IMR-90 (cell line): ENCODE data around the gene MYH11.
"Not testable (repeated sequence)": the region's sequence is repeated elsewhere in the genome, so short reads cannot be mapped to it uniquely, and the experiment has no call there.

Experiments used
- CEBPB ChIP-seq: IDR thresholded peaks from 2 replicates; pipeline ENCODE4 v1.6.1; 2012; ENCODE audit warnings: low read depth, low read length, improper control_type of control experiment
- CHD1 ChIP-seq: IDR thresholded peaks from 2 replicates; pipeline ENCODE4 v1.6.1; 2012; ENCODE audit warnings: low read depth, low read length, improper control_type of control experiment
- MXI1 ChIP-seq: IDR thresholded peaks from 2 replicates; pipeline ENCODE4 v1.6.1; 2012; ENCODE audit warnings: low read depth, mild to moderate bottlenecking, low read length, moderate library complexity, borderline replicate concordance
- POLR2A ChIP-seq: IDR thresholded peaks from 2 replicates; pipeline ENCODE4 v1.6.1; 2012; ENCODE audit warnings: mild to moderate bottlenecking, low read depth, low read length
- RAD21 ChIP-seq: IDR thresholded peaks from 2 replicates; pipeline ENCODE4 v1.6.1; 2012; ENCODE audit warnings: low read length, improper control_type of control experiment
- RCOR1 ChIP-seq: IDR thresholded peaks from 2 replicates; pipeline ENCODE4 v1.6.1; 2012; ENCODE audit warnings: mild to moderate bottlenecking, low read length, improper control_type of control experiment; ENCODE audit not compliant: insufficient replicate concordance
- SMC3 ChIP-seq: fragments of 150-350 bp; IDR thresholded peaks from 2 replicates; pipeline ENCODE4 v1.6.1; 2016; ENCODE audit warnings: low read depth, mild to moderate bottlenecking, antibody characterized with exemption, low read length, moderate library complexity
- TF ChIP-seq, protein P1 (sequence below): conservative IDR thresholded peaks from 2 replicates; pipeline ENCODE4 v1.5.1; 2012; ENCODE audit warnings: mild to moderate bottlenecking, low read depth, low read length, improper control_type of control experiment
- TF ChIP-seq, protein P2 (sequence below): fragments of 150-350 bp; IDR thresholded peaks from 2 replicates; pipeline ENCODE4 v1.6.1; 2017; ENCODE audit warnings: mild to moderate bottlenecking, antibody characterized with exemption, low read length, low read depth

DNA sequence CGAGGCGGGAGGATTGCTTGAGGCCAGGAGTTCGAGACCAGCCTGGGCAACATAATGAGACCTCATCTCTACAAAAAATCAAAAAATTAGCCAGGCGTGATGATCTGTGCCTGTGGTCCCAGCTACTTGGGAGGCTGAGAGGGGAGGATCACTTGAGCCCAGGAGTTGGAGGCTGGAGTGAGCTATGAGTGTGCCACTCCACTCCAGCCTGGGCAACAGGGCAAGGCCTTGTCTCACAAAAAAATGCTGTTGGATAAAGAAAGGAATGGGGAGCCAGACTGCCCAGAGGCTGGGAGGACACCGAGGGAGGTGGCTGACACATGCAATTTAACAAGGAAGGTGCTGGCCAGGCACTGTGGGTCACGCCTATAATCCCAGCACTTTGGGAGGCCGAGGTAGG lies 47.5 kb downstream of the MYH11 start:
- TF ChIP-seq CHD1, SMC3, POLR2A, RAD21, CEBPB, MXI1, RCOR1: not testable (repeated sequence)
- TF ChIP-seq, protein P1, sequence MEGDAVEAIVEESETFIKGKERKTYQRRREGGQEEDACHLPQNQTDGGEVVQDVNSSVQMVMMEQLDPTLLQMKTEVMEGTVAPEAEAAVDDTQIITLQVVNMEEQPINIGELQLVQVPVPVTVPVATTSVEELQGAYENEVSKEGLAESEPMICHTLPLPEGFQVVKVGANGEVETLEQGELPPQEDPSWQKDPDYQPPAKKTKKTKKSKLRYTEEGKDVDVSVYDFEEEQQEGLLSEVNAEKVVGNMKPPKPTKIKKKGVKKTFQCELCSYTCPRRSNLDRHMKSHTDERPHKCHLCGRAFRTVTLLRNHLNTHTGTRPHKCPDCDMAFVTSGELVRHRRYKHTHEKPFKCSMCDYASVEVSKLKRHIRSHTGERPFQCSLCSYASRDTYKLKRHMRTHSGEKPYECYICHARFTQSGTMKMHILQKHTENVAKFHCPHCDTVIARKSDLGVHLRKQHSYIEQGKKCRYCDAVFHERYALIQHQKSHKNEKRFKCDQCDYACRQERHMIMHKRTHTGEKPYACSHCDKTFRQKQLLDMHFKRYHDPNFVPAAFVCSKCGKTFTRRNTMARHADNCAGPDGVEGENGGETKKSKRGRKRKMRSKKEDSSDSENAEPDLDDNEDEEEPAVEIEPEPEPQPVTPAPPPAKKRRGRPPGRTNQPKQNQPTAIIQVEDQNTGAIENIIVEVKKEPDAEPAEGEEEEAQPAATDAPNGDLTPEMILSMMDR, result not testable (repeated sequence)
- TF ChIP-seq, protein P2, sequence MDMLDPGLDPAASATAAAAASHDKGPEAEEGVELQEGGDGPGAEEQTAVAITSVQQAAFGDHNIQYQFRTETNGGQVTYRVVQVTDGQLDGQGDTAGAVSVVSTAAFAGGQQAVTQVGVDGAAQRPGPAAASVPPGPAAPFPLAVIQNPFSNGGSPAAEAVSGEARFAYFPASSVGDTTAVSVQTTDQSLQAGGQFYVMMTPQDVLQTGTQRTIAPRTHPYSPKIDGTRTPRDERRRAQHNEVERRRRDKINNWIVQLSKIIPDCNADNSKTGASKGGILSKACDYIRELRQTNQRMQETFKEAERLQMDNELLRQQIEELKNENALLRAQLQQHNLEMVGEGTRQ, result not testable (repeated sequence)
